DOHH2 (cell line): ENCODE data around the gene TRIM47.

Source experiments
- H3F3A ChIP-seq: fragments of 200-600 bp; sonication (generic), shearing (Covaris generic); 2 replicates; pipeline ENCODE4 v1.6.0; 2016; ENCODE audit warnings: antibody characterized with exemption, mild to moderate bottlenecking; ENCODE audit not compliant: control insufficient read depth, insufficient read depth
- H3K27ac ChIP-seq: fragments of 200-600 bp; sonication (generic); 2 replicates; pipeline ENCODE4 v1.5.1; 2014; ENCODE audit warnings: low read depth, mild to moderate bottlenecking, low read length, moderate library complexity
- H3K27me3 ChIP-seq: fragments of 200-600 bp; sonication (generic); 2 replicates; pipeline ENCODE4 v1.6.1; 2014; ENCODE audit warnings: mild to moderate bottlenecking, low read length, mixed read lengths; ENCODE audit not compliant: control insufficient read depth
- H3K36me3 ChIP-seq: fragments of 200-600 bp; sonication (generic); 2 replicates; pipeline ENCODE4 v1.6.1; 2014; ENCODE audit warnings: mild to moderate bottlenecking, low read length, moderate library complexity, mixed read lengths; ENCODE audit not compliant: control insufficient read depth
- H3K4me1 ChIP-seq: fragments of 200-600 bp; sonication (generic); 2 replicates; pipeline ENCODE4 v1.6.1; 2014; ENCODE audit warnings: mild to moderate bottlenecking, low read length, mixed read lengths; ENCODE audit not compliant: control insufficient read depth
- H3K4me2 ChIP-seq: fragments of 200-600 bp; sonication (generic); 2 replicates; pipeline ENCODE4 v1.6.0; 2014; ENCODE audit warnings: mild to moderate bottlenecking, low read length, moderate library complexity
- H3K4me3 ChIP-seq: fragments of 200-600 bp; sonication (generic); 2 replicates; pipeline ENCODE4 v1.5.1; 2014; ENCODE audit warnings: mild to moderate bottlenecking, low read length, mixed read lengths
- H3K79me2 ChIP-seq: fragments of 200-600 bp; sonication (generic); 2 replicates; pipeline ENCODE4 v1.6.1; 2014; ENCODE audit warnings: mild to moderate bottlenecking, low read length, mixed read lengths; ENCODE audit not compliant: control insufficient read depth
- H3K9me2 ChIP-seq: fragments of 200-600 bp; sonication (generic); replicated peaks from 2 replicates; pipeline ENCODE4 v1.6.1; 2014; ENCODE audit warnings: mild to moderate bottlenecking, low read length, mixed read lengths; ENCODE audit not compliant: control insufficient read depth
- H3K9me3 ChIP-seq: fragments of 200-600 bp; sonication (generic); 2 replicates; pipeline ENCODE4 v1.6.1; 2014; ENCODE audit warnings: antibody characterized with exemption, low read length, mixed read lengths; ENCODE audit not compliant: control insufficient read depth, insufficient read depth
- H4K20me1 ChIP-seq: fragments of 200-600 bp; sonication (generic); 2 replicates; pipeline ENCODE4 v1.6.0; 2014; ENCODE audit warnings: low read depth, mild to moderate bottlenecking, antibody characterized with exemption, low read length, moderate library complexity; ENCODE audit not compliant: control insufficient read depth, insufficient read depth
- CTCF ChIP-seq: fragments of 200-600 bp; sonication (generic); IDR thresholded peaks from one replicate; pipeline ENCODE4 v1.5.1; 2014; ENCODE audit warnings: antibody characterized with exemption, mild to moderate bottlenecking, low read depth, low read length; ENCODE audit not compliant: poor library complexity, severe bottlenecking
- EZH2phosphoT487 ChIP-seq: fragments of 200-600 bp; sonication (generic); IDR thresholded peaks from 2 replicates; pipeline ENCODE4 v1.6.1; 2017; ENCODE audit warnings: borderline replicate concordance, mild to moderate bottlenecking, antibody characterized with exemption, low read length, moderate library complexity, mixed read lengths

Gene TRIM47

GRCh38 chr17:75925912-75926311 lies 47.5 kb upstream of the TRIM47 start:
- no peak overlapping the region for H3K4me2 ChIP-seq
- H3K4me1 ChIP-seq: no peaks in the 10 kb centered on the region; the same call in 1 of the 2 replicates
- no peaks in the 10 kb centered on the region for H3F3A ChIP-seq
- no peaks in the 10 kb centered on the region for H3K9me2 ChIP-seq
- H3K79me2 ChIP-seq: no peaks in the 10 kb centered on the region
- TF ChIP-seq EZH2phosphoT487 (no peak), CTCF (no peak)
- peaks cover 5% of the 10 kb centered on the region for H3K36me3 ChIP-seq
- H4K20me1 ChIP-seq: no peaks in the 10 kb centered on the region
- H3K27ac ChIP-seq: no peak overlapping the region
- no peak overlapping the region for H3K4me3 ChIP-seq
- H3K9me3 ChIP-seq: no peaks in the 10 kb centered on the region
- H3K27me3 ChIP-seq: no peaks in the 10 kb centered on the region

DNA sequence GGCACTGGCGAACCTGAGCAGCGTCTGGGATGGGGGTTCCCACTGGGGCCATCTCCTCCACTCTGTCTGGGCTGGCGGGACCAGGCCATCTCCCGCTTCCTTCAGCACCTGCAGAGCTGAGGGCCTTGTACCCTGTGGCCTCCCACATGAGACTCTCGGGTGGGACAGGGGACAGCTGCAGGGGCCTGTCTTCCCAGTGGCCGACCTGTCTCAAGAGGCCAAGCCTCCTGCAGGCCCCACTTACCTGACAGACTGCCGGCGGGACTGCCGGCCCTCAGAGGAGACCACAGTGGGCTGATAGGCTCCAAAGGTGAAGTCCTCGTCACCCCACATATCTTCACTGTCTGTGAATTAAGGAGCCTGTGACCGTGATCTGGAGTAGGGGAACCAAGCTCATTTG lies 46.7 kb upstream of the TRIM47 start:
- no peak overlapping the region for H3K4me2 ChIP-seq

DNA sequence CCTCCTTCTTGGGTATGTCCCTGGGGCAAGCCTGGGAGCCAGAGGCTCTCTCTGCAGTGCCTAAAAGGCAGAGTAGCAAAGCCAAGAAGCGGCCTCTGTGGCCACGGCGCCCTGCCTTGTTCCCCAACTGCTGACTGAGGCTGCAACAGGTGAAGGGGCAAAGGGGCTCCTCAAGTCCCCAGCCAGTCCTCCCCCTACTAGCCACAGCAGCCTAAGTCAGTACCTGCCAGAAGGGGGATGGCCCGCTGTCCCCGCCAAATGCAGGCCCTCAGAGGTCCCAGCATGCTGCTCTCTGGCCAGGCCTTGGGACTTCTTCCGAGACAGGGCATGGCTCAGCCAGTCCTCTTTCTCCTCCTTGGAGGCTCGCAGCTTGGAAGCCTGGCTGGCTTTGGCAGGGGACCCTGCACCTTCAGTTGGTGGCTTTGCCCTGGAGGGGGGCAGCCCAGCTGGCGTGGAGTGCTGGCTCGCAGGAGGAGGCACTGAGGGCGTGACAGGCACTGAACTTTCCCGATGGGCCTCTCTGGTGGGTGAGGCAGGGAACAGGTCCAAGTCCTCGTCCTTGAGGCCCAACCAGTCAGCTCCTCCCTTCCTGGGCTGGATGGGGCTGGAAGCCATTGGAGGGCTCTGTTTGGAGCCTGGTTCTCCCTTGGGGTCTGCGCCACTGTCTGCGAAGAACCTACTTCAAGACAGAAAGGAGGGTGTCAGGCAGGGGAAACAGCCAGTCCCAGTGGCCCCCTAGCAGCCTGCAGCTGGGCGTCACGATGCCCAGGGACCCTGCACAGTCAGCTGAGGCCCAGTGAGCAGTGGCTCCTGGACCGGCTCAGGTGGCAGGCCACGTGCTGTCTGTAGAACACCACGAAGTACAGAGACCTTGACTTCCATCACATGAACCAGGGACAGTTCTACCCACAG lies 44.8 kb upstream of the TRIM47 start:
- H3K27ac ChIP-seq: no peak overlapping the region
- H3K4me1 ChIP-seq: no peaks in the 10 kb centered on the region; the same call in 1 of the 2 replicates
- H3K9me3 ChIP-seq: no peaks in the 10 kb centered on the region
- H3K36me3 ChIP-seq: peaks cover 5% of the 10 kb centered on the region
- no peaks in the 10 kb centered on the region for H3K27me3 ChIP-seq
- H3K4me3 ChIP-seq: no peak overlapping the region
- no peak for TF ChIP-seq EZH2phosphoT487
- TF ChIP-seq CTCF: no peak
- H3K9me2 ChIP-seq: no peaks in the 10 kb centered on the region
- H4K20me1 ChIP-seq: no peaks in the 10 kb centered on the region
- H3F3A ChIP-seq: no peaks in the 10 kb centered on the region
- no peak overlapping the region for H3K4me2 ChIP-seq
- H3K79me2 ChIP-seq: no peaks in the 10 kb centered on the region

More for the DNA sequence above, 46.7 kb upstream of the TRIM47 start:
- Histone ChIP-seq H3K9me3 (no peaks in the 10 kb centered on the region), H4K20me1 (no peaks in the 10 kb centered on the region), H3K27ac (no peak overlapping the region), H3F3A (no peaks in the 10 kb centered on the region), H3K4me1 (no peaks in the 10 kb centered on the region; the same call in 1 of the 2 replicates), H3K27me3 (no peaks in the 10 kb centered on the region), H3K79me2 (no peaks in the 10 kb centered on the region), H3K9me2 (no peaks in the 10 kb centered on the region), H3K36me3 (peaks cover 5% of the 10 kb centered on the region), H3K4me3 (no peak overlapping the region)
- TF ChIP-seq CTCF (no peak), EZH2phosphoT487 (no peak)
